ENCODE measurements around the gene NFASC. TPM values are rescaled to one million over a fixed set of nuclear protein-coding genes. Genes with fewer than 3 reads are reported as not detected.

Gene NFASC
- total and polyA plus RNA-seq, 9 of the 15 experiments (the other 6 are each of a cell fraction or from before 2014, with no cell fraction given), result 0.03 to 0.16 (median 0.06) TPM; not detected in 6

- no peak for TF ChIP-seq AFF1 (IDR thresholded peaks at IDR 0.05; ENCODE audit: low read depth in 1 of 2, partially characterized antibody in 2 of 2)
- no peak for TF ChIP-seq SMAD3 (CRISPR knock-in tag; conservative IDR thresholded peaks at IDR 0.05)
- TF ChIP-seq NELFE (IDR thresholded peaks at IDR 0.05; ENCODE audit: insufficient read depth, insufficient read length), result no peak
- no peak for TF ChIP-seq CUX1 (CRISPR knock-in tag; IDR thresholded peaks at IDR 0.05)
- TF ChIP-seq KDM2B (CRISPR knock-in tag; IDR thresholded peaks at IDR 0.05), result no peak
- TF ChIP-seq ESRRA (IDR thresholded peaks at IDR 0.05; ENCODE audit: borderline replicate concordance, low read depth), result no peak
Measured at GRCh38 chr1:204962742-204963632, 92.3 kb downstream of the NFASC start (continued).

All from K562 (cell line).